ENCODE measurements around the gene IL9R.

DNA sequence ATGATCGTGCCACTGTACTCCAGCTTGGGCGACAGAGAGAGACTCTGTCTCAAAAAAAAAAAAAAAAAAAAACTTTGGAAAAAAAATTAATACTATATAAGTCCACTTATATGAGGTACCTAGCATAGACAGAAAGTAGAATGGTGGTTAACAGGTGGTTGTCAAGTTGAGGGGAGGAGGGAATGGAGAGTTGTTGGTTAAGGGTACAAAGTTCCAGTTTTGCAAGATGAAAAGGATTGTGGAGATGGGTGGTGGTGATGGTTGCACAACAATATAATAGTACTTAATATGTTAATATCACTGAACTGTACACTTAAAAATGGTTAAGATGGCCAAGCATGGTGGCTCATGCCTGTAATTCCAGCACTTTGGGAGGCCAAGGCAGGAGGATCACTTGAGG is 4.1 kb upstream of the IL9R start:
- TF ChIP-seq, protein P1, sequence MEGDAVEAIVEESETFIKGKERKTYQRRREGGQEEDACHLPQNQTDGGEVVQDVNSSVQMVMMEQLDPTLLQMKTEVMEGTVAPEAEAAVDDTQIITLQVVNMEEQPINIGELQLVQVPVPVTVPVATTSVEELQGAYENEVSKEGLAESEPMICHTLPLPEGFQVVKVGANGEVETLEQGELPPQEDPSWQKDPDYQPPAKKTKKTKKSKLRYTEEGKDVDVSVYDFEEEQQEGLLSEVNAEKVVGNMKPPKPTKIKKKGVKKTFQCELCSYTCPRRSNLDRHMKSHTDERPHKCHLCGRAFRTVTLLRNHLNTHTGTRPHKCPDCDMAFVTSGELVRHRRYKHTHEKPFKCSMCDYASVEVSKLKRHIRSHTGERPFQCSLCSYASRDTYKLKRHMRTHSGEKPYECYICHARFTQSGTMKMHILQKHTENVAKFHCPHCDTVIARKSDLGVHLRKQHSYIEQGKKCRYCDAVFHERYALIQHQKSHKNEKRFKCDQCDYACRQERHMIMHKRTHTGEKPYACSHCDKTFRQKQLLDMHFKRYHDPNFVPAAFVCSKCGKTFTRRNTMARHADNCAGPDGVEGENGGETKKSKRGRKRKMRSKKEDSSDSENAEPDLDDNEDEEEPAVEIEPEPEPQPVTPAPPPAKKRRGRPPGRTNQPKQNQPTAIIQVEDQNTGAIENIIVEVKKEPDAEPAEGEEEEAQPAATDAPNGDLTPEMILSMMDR (IDR thresholded peaks at IDR 0.05; ENCODE audit: low read length) = no peak
- no peak for TF ChIP-seq EZH2 (IDR thresholded peaks at IDR 0.05; ENCODE audit: borderline replicate concordance, low read length)

All from OCI-LY1 (cell line).